HG02938 (cell line): ENCODE measurements around the gene GSE1.

Source experiments
- ATAC-seq: cut with Tn5 transposase; IDR thresholded peaks from one replicate; pipeline ENCODE4 v1.9.1; 2021; ENCODE audit warnings: mild to moderate bottlenecking, moderate library complexity; ENCODE audit not compliant: unreplicated experiment

Gene GSE1

GRCh38 chr16:85658504-85659326, 45.6 kb downstream of the GSE1 start:
- no peak for ATAC-seq

GRCh38 chr16:85659336-85659735, 46.2 kb downstream of the GSE1 start:
- no peak for ATAC-seq

- ATAC-seq = no peak
Observed at GRCh38 chr16:85659805-85660511, 46.8 kb downstream of the GSE1 start.

- ATAC-seq = no peak
Observed at GRCh38 chr16:85660843-85661739, 48.0 kb downstream of the GSE1 start.

GRCh38 chr16:85661740-85662481, 48.8 kb downstream of the GSE1 start:
- no peak for ATAC-seq

GRCh38 chr16:85662482-85662812, 49.3 kb downstream of the GSE1 start:
- no peak for ATAC-seq

GRCh38 chr16:85662976-85663830, 50.1 kb downstream of the GSE1 start:
- ATAC-seq = no peak

- ATAC-seq = no peak
Observed at GRCh38 chr16:85663891-85664321, 50.8 kb downstream of the GSE1 start.

- no peak for ATAC-seq
Observed at GRCh38 chr16:85664580-85665372, 51.7 kb downstream of the GSE1 start.

- ATAC-seq = no peak
Observed at GRCh38 chr16:85665373-85665740, 52.2 kb downstream of the GSE1 start.

GRCh38 chr16:85665929-85666328, 52.8 kb downstream of the GSE1 start:
- ATAC-seq = no peak

- no peak for ATAC-seq
Observed at GRCh38 chr16:85667261-85667660, 54.1 kb downstream of the GSE1 start.

- no peak for ATAC-seq
Observed at GRCh38 chr16:85667841-85668413, 54.8 kb downstream of the GSE1 start.

- ATAC-seq = no peak
Observed at GRCh38 chr16:85668676-85669424, 55.7 kb downstream of the GSE1 start.

GRCh38 chr16:85670840-85671239, 57.7 kb downstream of the GSE1 start:
- ATAC-seq = no peak

GRCh38 chr16:85673529-85674417, 60.7 kb downstream of the GSE1 start:
- ATAC-seq = no peak

- ATAC-seq = no peak
Observed at GRCh38 chr16:85674418-85674755, 61.3 kb downstream of the GSE1 start.
